Peyer's patch (tissue), 4 donors: ENCODE results near the gene GFOD1. TPM values are rescaled to one million over a fixed set of nuclear protein-coding genes. Genes with fewer than 3 reads are reported as not detected.

Experiments
- DNase-seq, 3 donors: peaks; one replicate each; pipeline ENCODE4 v3.0.0-alpha.2; 2017 to 2019
- H3K27ac ChIP-seq, 4 donors: fragments of 200-600 bp; sonication (generic); one replicate each; pipeline ENCODE4 v1.5.1; 2016 to 2019
- H3K27me3 ChIP-seq, 2 donors: fragments of 200-600 bp; sonication (generic); one replicate each; pipeline ENCODE4 v1.5.1; 2019
- H3K36me3 ChIP-seq, 3 donors: fragments of 200-600 bp; sonication (generic); one replicate each; pipeline ENCODE4 v1.5.1; 2016 to 2019
- H3K4me1 ChIP-seq, 4 donors: fragments of 200-600 bp; sonication (generic); one replicate each; pipeline ENCODE4 v1.5.1; 2016 to 2019
- H3K4me3 ChIP-seq, 4 donors: fragments of 200-600 bp; sonication (generic); 1 replicate in 3 of 4; 2 replicates in 1 of 4; pipeline ENCODE4 v1.5.1; 2016 to 2019; ENCODE audit warnings: mild to moderate bottlenecking in 1 of 4
- H3K9me3 ChIP-seq, 4 donors: fragments of 200-600 bp; sonication (generic); one replicate each; pipeline ENCODE4 v1.5.1; 2016 to 2019; ENCODE audit warnings: mild to moderate bottlenecking in 1 of 4
- POLR2A ChIP-seq, 2 donors: fragments of 450-650 bp; IDR thresholded peaks; one replicate each; pipeline ENCODE4 v1.5.1; 2017; ENCODE audit warnings: antibody characterized with exemption in 2 of 2, mild to moderate bottlenecking in 2 of 2, moderate library complexity in 2 of 2
- total RNA-seq, 4 donors: library from RNA; depleted of rRNA; stranded (reverse); fragments of >200 nt; gene quantifications; one replicate each; pipeline ENCODE4 v1.1.0, GENCODE V29; 2016
- TF ChIP-seq, protein P1 (sequence below), 6 experiments: fragments of 450-650 bp in 4 of 6; fragments of 200-600 bp in 2 of 6; sonication (generic) in 1 of 6; IDR thresholded peaks; one replicate each; pipeline ENCODE4 v1.5.1; 2017 to 2019; ENCODE audit warnings: antibody characterized with exemption in 6 of 6, mild to moderate bottlenecking in 3 of 6, moderate library complexity in 1 of 6

GFOD1 gene
- total RNA-seq, 4 donors from 2014 or later = 10.7 to 24.2 (median 17.6) TPM

DNA sequence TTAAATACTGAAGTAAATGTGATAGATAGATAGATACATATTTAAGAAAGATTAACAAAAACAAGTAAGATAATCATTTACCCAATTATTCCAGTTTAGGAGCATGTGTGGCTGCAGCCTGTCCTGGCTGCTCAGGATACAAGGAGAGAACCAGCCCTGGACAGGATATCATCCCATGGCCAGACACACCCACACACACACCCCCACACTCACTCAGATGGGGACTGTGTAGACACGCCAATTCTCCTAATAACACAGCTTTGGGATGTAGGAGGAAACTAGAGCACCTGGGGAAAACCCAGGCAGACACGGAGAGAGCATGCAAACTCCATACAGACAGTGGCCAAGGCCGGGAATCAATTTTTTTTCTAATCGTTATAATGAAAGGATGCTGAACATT lies 45.6 kb downstream of the GFOD1 start:
- TF ChIP-seq, protein P1, sequence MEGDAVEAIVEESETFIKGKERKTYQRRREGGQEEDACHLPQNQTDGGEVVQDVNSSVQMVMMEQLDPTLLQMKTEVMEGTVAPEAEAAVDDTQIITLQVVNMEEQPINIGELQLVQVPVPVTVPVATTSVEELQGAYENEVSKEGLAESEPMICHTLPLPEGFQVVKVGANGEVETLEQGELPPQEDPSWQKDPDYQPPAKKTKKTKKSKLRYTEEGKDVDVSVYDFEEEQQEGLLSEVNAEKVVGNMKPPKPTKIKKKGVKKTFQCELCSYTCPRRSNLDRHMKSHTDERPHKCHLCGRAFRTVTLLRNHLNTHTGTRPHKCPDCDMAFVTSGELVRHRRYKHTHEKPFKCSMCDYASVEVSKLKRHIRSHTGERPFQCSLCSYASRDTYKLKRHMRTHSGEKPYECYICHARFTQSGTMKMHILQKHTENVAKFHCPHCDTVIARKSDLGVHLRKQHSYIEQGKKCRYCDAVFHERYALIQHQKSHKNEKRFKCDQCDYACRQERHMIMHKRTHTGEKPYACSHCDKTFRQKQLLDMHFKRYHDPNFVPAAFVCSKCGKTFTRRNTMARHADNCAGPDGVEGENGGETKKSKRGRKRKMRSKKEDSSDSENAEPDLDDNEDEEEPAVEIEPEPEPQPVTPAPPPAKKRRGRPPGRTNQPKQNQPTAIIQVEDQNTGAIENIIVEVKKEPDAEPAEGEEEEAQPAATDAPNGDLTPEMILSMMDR (IDR thresholded peaks at IDR 0.05) = no peak
- TF ChIP-seq POLR2A (IDR thresholded peaks at IDR 0.05) = no peak
- Histone ChIP-seq H3K4me3 (no peak overlapping the region), H3K36me3 (no peaks in the 10 kb centered on the region), H3K27me3 (no peaks in the 10 kb centered on the region), H3K27ac (no peak overlapping the region), H3K9me3 (no peaks in the 10 kb centered on the region), H3K4me1 (peaks cover 0 to 25% (median 0%) of the 10 kb centered on the region in 4 donors)
- DNase-seq = no peak

DNA sequence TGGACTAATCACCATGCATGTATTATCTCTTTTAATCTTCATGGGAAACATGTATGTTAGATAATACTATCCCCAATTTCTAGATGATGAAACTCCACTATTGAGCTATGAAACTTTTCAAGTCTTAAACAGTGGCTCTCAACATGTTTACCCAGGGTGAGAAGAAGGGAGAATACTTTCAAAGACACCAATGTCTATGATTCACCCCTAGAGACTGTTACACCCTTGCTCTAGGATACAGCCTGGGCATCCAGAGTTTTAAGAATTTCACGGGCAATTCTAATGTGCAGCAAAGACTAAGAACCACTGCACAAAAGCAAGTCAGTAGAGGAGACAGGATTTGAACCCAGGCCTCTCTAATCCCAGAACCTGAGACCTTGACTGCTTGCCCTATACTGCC lies 47.8 kb downstream of the GFOD1 start:
- DNase-seq = no peak
- Histone ChIP-seq H3K27me3 (no peaks in the 10 kb centered on the region), H3K36me3 (no peaks in the 10 kb centered on the region), H3K9me3 (no peaks in the 10 kb centered on the region), H3K27ac (no peak overlapping the region), H3K4me1 (peaks cover 0 to 5% (median 0%) of the 10 kb centered on the region in 4 donors), H3K4me3 (no peak overlapping the region)
- TF ChIP-seq POLR2A (IDR thresholded peaks at IDR 0.05) = no peak
- TF ChIP-seq, protein P1 (IDR thresholded peaks at IDR 0.05) = no peak

DNA sequence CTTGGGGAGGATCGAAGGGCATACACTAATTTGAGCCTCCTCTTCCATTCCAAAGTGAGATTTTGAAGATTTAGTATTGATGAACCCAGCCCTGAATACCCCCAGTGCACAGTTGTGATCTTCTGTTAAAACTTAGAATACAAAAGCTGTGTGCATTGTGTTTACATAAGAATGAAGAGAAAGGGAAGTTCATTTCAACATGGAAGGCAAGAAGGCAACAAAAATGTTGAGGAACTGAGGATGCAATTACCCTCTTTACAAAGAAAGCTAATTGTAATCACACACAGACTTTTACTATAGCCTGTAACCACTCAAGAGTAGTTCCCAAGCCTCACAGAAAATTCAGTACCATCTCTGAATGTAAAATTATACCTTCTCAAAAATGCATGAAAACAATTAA lies 49.3 kb downstream of the GFOD1 start:
- no peak for TF ChIP-seq POLR2A (IDR thresholded peaks at IDR 0.05)
- H3K27ac ChIP-seq = no peak overlapping the region
- H3K4me1 ChIP-seq = peaks cover 0 to 4% (median 2%) of the 10 kb centered on the region in 4 donors
- no peak for DNase-seq
- no peaks in the 10 kb centered on the region for H3K36me3 ChIP-seq
- H3K9me3 ChIP-seq = no peaks in the 10 kb centered on the region
- no peaks in the 10 kb centered on the region for H3K27me3 ChIP-seq
- H3K4me3 ChIP-seq = no peak overlapping the region

DNA sequence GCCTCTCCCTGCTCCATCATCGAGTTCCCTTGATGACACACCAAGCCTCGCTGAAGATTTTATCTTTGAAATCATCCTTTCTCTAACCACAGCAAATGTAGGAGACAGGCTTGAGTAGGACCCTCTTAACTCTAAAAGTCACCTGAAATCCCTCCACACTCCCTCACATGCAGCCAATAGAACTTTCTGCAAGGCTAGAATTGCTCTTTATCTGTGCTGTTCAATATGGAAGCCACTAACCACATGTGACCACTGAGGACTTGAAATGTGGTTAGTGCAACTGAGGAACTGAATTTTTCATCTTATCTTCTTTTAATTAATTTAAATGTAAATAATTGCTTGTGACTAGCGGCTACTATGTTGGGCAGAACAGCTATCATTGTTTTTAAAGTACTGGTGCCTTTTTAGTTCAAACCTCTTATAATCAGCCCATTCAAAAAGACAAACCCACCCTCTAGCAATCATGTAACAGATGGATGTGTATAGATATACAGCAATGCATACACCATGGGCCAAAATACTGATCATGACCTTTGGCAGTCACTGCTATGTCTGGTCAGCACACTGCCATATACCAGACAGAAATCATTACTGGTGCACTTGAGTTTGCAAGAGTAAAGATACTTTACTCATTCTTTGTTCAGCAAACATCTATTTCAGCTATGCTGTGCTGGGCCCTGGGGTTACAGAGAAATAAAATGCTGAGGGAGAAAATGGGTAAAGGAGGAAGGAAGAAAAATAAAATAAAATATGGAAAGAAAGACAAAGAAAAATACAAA lies 50.0 kb downstream of the GFOD1 start:
- no peaks in the 10 kb centered on the region for H3K9me3 ChIP-seq
- DNase-seq = no peak
- no peak overlapping the region for H3K27ac ChIP-seq
- H3K36me3 ChIP-seq = no peaks in the 10 kb centered on the region
- peaks cover 0 to 4% (median 2%) of the 10 kb centered on the region in 4 donors for H3K4me1 ChIP-seq
- H3K4me3 ChIP-seq = no peak overlapping the region
- no peaks in the 10 kb centered on the region for H3K27me3 ChIP-seq
- TF ChIP-seq, protein P1 (IDR thresholded peaks at IDR 0.05) = no peak
- TF ChIP-seq POLR2A (IDR thresholded peaks at IDR 0.05) = no peak

DNA sequence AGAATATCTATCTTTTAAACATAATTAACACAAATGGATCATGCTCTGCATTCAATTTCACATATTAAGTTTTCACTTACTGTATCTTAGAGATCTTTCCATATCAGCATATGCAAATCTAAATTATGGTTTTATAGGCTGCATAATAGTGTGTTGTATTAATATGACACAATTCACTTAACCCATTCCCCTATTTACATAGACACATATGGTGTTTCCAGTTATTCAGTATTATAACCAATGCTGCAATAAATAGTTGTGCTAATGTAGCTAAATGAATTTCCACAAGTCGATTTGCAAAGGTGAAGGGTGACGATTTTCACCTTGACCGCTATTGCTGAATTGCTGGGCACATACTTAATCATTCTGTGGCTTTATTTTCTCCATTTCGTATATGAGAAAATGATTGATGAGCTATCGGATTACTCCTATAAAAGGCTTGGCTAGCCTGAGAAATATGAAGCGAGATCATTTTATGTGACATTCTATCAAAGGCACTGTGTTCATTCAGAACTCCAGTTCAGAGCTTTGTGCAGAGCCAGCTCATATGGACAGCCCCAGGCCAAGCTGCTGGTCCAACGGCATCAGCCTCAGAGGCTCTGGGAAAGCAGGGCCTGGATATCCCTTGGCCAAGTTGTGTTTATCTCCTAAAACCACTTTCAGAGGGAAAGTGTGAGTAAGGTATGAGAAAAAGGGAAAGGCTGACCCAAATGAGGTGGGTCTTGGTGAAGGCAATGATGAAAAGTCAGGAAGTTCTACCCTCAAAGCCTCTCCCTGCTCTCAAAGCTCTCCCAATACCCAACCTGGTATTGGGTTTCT lies 50.8 kb downstream of the GFOD1 start:
- DNase-seq = no peak
- Histone ChIP-seq H3K4me1 (peaks cover 0 to 9% (median 2%) of the 10 kb centered on the region in 4 donors), H3K27me3 (no peaks in the 10 kb centered on the region), H3K9me3 (no peaks in the 10 kb centered on the region), H3K27ac (no peak overlapping the region), H3K4me3 (no peak overlapping the region), H3K36me3 (no peaks in the 10 kb centered on the region)
- TF ChIP-seq, protein P1 (IDR thresholded peaks at IDR 0.05) = no peak
- no peak for TF ChIP-seq POLR2A (IDR thresholded peaks at IDR 0.05)
